CD4-positive, alpha-beta memory T cell (primary cell): ENCODE data around the gene AMTN. TPM values are rescaled to one million over a fixed set of nuclear protein-coding genes. Genes with fewer than 3 reads are reported as not detected.
"Not testable (repeated sequence)": the region's sequence is repeated elsewhere in the genome, so short reads cannot be mapped to it uniquely, and the experiment has no call there.

Experiments used
- CTCF ChIA-PET: fragments of 350-600 bp; sonication (Branson Sonifier 250); formaldehyde crosslinking; loops from one replicate; lab custom pipeline; 2021; ENCODE audit warnings: inconsistent platforms; ENCODE audit not compliant: partially characterized antibody; lab: Charles Lee
- POLR2A ChIA-PET: fragments of 350-600 bp; sonication (Branson Sonifier 250); formaldehyde crosslinking; loops from one replicate; lab custom pipeline; 2021; ENCODE audit not compliant: partially characterized antibody; lab: Charles Lee
- DNase-seq, 5 donors: peaks; one replicate each; pipeline versions ENCODE4 v3.0.0 to v3.0.0-alpha.2; 2020 to 2022; ENCODE audit warnings: mixed read lengths in 1 of 5
- H3K27ac ChIP-seq: one replicate; pipeline ENCODE4 v1.7.0; 2013; ENCODE audit warnings: low read depth, low read length
- H3K27me3 ChIP-seq: 2 replicates; pipeline ENCODE4 v1.7.0; 2013; ENCODE audit warnings: mild to moderate bottlenecking, low read length, moderate library complexity; ENCODE audit not compliant: insufficient read depth
- H3K36me3 ChIP-seq: 2 replicates; pipeline ENCODE4 v1.7.0; 2013; ENCODE audit warnings: mild to moderate bottlenecking, low read length, moderate library complexity; ENCODE audit not compliant: insufficient read depth
- H3K4me1 ChIP-seq: 2 replicates; pipeline ENCODE4 v1.7.0; 2013; ENCODE audit warnings: mild to moderate bottlenecking, low read length, moderate library complexity; ENCODE audit not compliant: insufficient read depth
- H3K4me3 ChIP-seq, 2 donors: one replicate each; pipeline ENCODE4 v1.7.0; 2013; ENCODE audit warnings: low read length in 2 of 2, mild to moderate bottlenecking in 1 of 2
- H3K9me3 ChIP-seq, 2 donors: one replicate each; pipeline ENCODE4 v1.7.0; 2013; ENCODE audit warnings: low read length in 2 of 2, control low read depth in 1 of 2; ENCODE audit not compliant: control insufficient read depth in 1 of 2
- H3K27ac Mint-ChIP-seq, 7 donors: one replicate each; pipeline ENCODE4 v1.8.0; 2020 to 2021; ENCODE audit warnings: mixed read lengths in 7 of 7, mild to moderate bottlenecking in 6 of 7, inconsistent platforms in 3 of 7, moderate library complexity in 3 of 7
- H3K27me3 Mint-ChIP-seq, 2 donors: one replicate each; pipeline ENCODE4 v1.8.0; 2020 to 2021; ENCODE audit warnings: mixed read lengths in 2 of 2
- H3K36me3 Mint-ChIP-seq, 2 donors: one replicate each; pipeline ENCODE4 v1.8.0; 2020 to 2021; ENCODE audit warnings: mixed read lengths in 2 of 2, inconsistent platforms in 1 of 2, mild to moderate bottlenecking in 1 of 2
- H3K4me1 Mint-ChIP-seq, 4 donors: one replicate each; pipeline ENCODE4 v1.8.0; 2020 to 2021; ENCODE audit warnings: mixed read lengths in 4 of 4, mild to moderate bottlenecking in 1 of 4
- H3K4me3 Mint-ChIP-seq, 8 donors: one replicate each; pipeline ENCODE4 v1.8.0; 2020 to 2021; ENCODE audit warnings: mixed read lengths in 8 of 8, mild to moderate bottlenecking in 7 of 8, moderate library complexity in 6 of 8, inconsistent platforms in 3 of 8
- H3K9me3 Mint-ChIP-seq, 8 donors: one replicate each; pipeline ENCODE4 v1.8.0; 2020 to 2021; ENCODE audit warnings: mixed read lengths in 8 of 8, mild to moderate bottlenecking in 5 of 8, inconsistent platforms in 3 of 8, moderate library complexity in 1 of 8
- intact Hi-C: fragments of 100-400 bp; cut with micrococcal nuclease; formaldehyde crosslinking; loops from one replicate; pipeline ENCODE4 v1.15.1; 2023
- polyA plus RNA-seq, 2 donors: library from polyadenylated mRNA; unstranded; fragments of 300-500 nt; fragmentation: Illumina TruSeq; gene quantifications; one replicate each; pipeline ENCODE4 v1.2.3, GENCODE V29; 2021
- total RNA-seq, 2 experiments: library from RNA; stranded (reverse); gene quantifications; one replicate each; pipeline ENCODE4 v1.2.3, GENCODE V29; 2021

AMTN gene
- total and polyA plus RNA-seq, 4 experiments from 2014 or later = not detected

GRCh38 chr4:70531981-70532380 lies 13.6 kb downstream of the AMTN start:
- DNase-seq = no peak
- Histone ChIP-seq H3K9me3 (no peaks in the 10 kb centered on the region), H3K27me3 (no peaks in the 10 kb centered on the region), H3K27ac (no peak overlapping the region), H3K36me3 (no peaks in the 10 kb centered on the region), H3K4me1 (no peaks in the 10 kb centered on the region), H3K4me3 (no peak overlapping the region)
- Mint-ChIP-seq H3K36me3 (no peaks in the 10 kb centered on the region), H3K27me3 (peaks cover 7 to 9% of the 10 kb centered on the region in 2 donors), H3K4me1 (no peaks in the 10 kb centered on the region), H3K4me3 (no peak overlapping the region), H3K27ac (no peak overlapping the region), H3K9me3 (peaks cover 0 to 2% (median 0%) of the 10 kb centered on the region in 8 donors)
- intact Hi-C loops = no loop called here
- CTCF ChIA-PET = interaction anchor here (0.6 kb wide), 1 partner anchor 1881 kb away, joined by 3 read pairs; no protein-coding TSS in a partner anchor
- POLR2A ChIA-PET = no interaction called here

- Mint-ChIP-seq H3K36me3 (no peaks in the 10 kb centered on the region), H3K4me1 (no peaks in the 10 kb centered on the region), H3K9me3 (peaks cover 0 to 2% (median 0%) of the 10 kb centered on the region in 8 donors), H3K27me3 (peaks cover 9 to 11% of the 10 kb centered on the region in 2 donors), H3K4me3 (no peak overlapping the region), H3K27ac (no peak overlapping the region)
- Histone ChIP-seq H3K9me3 (no peaks in the 10 kb centered on the region), H3K36me3 (no peaks in the 10 kb centered on the region), H3K4me3 (no peak overlapping the region), H3K27me3 (no peaks in the 10 kb centered on the region), H3K27ac (no peak overlapping the region), H3K4me1 (no peaks in the 10 kb centered on the region)
- POLR2A ChIA-PET = no interaction called here
- intact Hi-C loops = no loop called here
- CTCF ChIA-PET = no interaction called here
- DNase-seq = no peak
These were observed 14.8 kb downstream of the AMTN start for GRCh38 chr4:70533211-70533610.

GRCh38 chr4:70533791-70534190 lies 15.4 kb downstream of the AMTN start:
- H3K27me3 ChIP-seq = no peaks in the 10 kb centered on the region
- H3K27me3 Mint-ChIP-seq = peaks cover 6 to 9% of the 10 kb centered on the region in 2 donors
- intact Hi-C loops = no loop called here
- H3K27ac ChIP-seq = no peak overlapping the region
- H3K9me3 Mint-ChIP-seq = peaks cover 0 to 2% (median 0%) of the 10 kb centered on the region in 8 donors
- no peaks in the 10 kb centered on the region for H3K4me1 ChIP-seq
- H3K4me3 ChIP-seq = no peak overlapping the region
- no peaks in the 10 kb centered on the region for H3K9me3 ChIP-seq
- no peak for DNase-seq
- POLR2A ChIA-PET = no interaction called here
- no peaks in the 10 kb centered on the region for H3K36me3 ChIP-seq
- CTCF ChIA-PET = no interaction called here
- no peak overlapping the region for H3K27ac Mint-ChIP-seq
- no peaks in the 10 kb centered on the region for H3K36me3 Mint-ChIP-seq
- no peaks in the 10 kb centered on the region for H3K4me1 Mint-ChIP-seq
- H3K4me3 Mint-ChIP-seq = no peak overlapping the region

- POLR2A ChIA-PET, H3K27me3 Mint-ChIP-seq, H3K27ac ChIP-seq, H3K36me3 ChIP-seq, H3K4me3 ChIP-seq, H3K27me3 ChIP-seq, H3K9me3 ChIP-seq, H3K4me1 Mint-ChIP-seq, H3K27ac Mint-ChIP-seq, H3K36me3 Mint-ChIP-seq, DNase-seq, H3K9me3 Mint-ChIP-seq, H3K4me1 ChIP-seq, H3K4me3 Mint-ChIP-seq, intact Hi-C loops: not testable (repeated sequence)
- CTCF ChIA-PET = interaction anchor here (0.8 kb wide), 1 partner anchor 26 kb away, joined by 3 read pairs; no protein-coding TSS in a partner anchor
These were observed 16.5 kb downstream of the AMTN start for GRCh38 chr4:70534886-70535285.

GRCh38 chr4:70538869-70539268 lies 20.5 kb downstream of the AMTN start:
- Mint-ChIP-seq H3K9me3 (peaks cover 0 to 2% (median 0%) of the 10 kb centered on the region in 8 donors), H3K27ac (no peak overlapping the region), H3K27me3 (peaks cover 6 to 11% of the 10 kb centered on the region in 2 donors), H3K36me3 (no peaks in the 10 kb centered on the region), H3K4me1 (no peaks in the 10 kb centered on the region), H3K4me3 (no peak overlapping the region)
- ChIA-PET POLR2A (no interaction called here), CTCF (no interaction called here)
- no peak for DNase-seq
- no peak overlapping the region for H3K27ac ChIP-seq
- H3K4me1 ChIP-seq = no peaks in the 10 kb centered on the region
- H3K27me3 ChIP-seq = no peaks in the 10 kb centered on the region
- no peaks in the 10 kb centered on the region for H3K36me3 ChIP-seq
- H3K4me3 ChIP-seq = no peak overlapping the region
- no peaks in the 10 kb centered on the region for H3K9me3 ChIP-seq
- intact Hi-C loops = no loop called here

GRCh38 chr4:70544279-70544868 lies 26.0 kb downstream of the AMTN start:
- intact Hi-C loops = no loop called here
- peaks cover 5 to 13% of the 10 kb centered on the region in 2 donors for H3K27me3 Mint-ChIP-seq
- no peak overlapping the region for H3K4me3 Mint-ChIP-seq
- H3K4me1 Mint-ChIP-seq = no peaks in the 10 kb centered on the region
- H3K27ac ChIP-seq = no peak overlapping the region
- ChIA-PET CTCF (no interaction called here), POLR2A (no interaction called here)
- no peaks in the 10 kb centered on the region for H3K9me3 ChIP-seq
- H3K4me1 ChIP-seq = no peaks in the 10 kb centered on the region
- DNase-seq = no peak
- no peak overlapping the region for H3K27ac Mint-ChIP-seq
- H3K36me3 ChIP-seq = no peaks in the 10 kb centered on the region
- H3K36me3 Mint-ChIP-seq = no peaks in the 10 kb centered on the region
- no peak overlapping the region for H3K4me3 ChIP-seq
- no peaks in the 10 kb centered on the region for H3K27me3 ChIP-seq
- H3K9me3 Mint-ChIP-seq = no peaks in the 10 kb centered on the region

- no peak overlapping the region for H3K27ac Mint-ChIP-seq
- no peak overlapping the region for H3K4me3 Mint-ChIP-seq
- H3K27me3 Mint-ChIP-seq = peaks cover 0 to 3% of the 10 kb centered on the region in 2 donors
- H3K27ac ChIP-seq = no peak overlapping the region
- no peaks in the 10 kb centered on the region for H3K36me3 ChIP-seq
- ChIA-PET CTCF (no interaction called here), POLR2A (no interaction called here)
- intact Hi-C loops = no loop called here
- peaks cover 0 to 4% (median 1%) of the 10 kb centered on the region in 8 donors for H3K9me3 Mint-ChIP-seq
- H3K36me3 Mint-ChIP-seq = no peaks in the 10 kb centered on the region
- H3K4me1 ChIP-seq = no peaks in the 10 kb centered on the region
- H3K4me3 ChIP-seq = no peak overlapping the region
- peaks cover 0 to 6% (median 3%) of the 10 kb centered on the region in 4 donors for H3K4me1 Mint-ChIP-seq
- H3K9me3 ChIP-seq = no peaks in the 10 kb centered on the region
- H3K27me3 ChIP-seq = no peaks in the 10 kb centered on the region
- DNase-seq = no peak
These were observed 38.5 kb downstream of the AMTN start for GRCh38 chr4:70556856-70557255.
